ENCODE results near the gene HPCAL4. TPM values are rescaled to one million over a fixed set of nuclear protein-coding genes. Genes with fewer than 3 reads are reported as not detected.
A peak's percentile ranks its signal among the peaks of the same experiment; 100 is the strongest.

HPCAL4 gene
- total RNA-seq, 1 donor, result under 0.01 TPM

DNA sequence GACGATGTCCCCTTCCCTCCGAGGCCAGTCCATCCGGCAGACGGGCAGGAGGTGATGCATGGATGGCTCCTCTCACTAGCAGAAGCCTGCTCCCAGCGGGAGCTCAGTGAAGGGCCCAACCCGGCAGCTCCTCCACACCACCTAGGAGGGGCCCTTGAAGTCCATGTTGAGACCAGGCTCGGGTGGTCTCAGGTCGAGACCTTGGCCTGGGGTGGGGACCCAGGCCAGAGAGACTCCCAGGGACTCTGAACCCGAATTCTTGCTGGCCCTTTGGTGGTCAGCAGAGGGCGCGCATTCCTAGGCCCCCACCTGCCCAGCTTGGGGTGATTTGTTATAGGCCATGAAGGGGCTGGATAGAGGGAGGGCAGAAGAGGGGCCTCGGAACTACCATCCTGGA is 18.7 kb downstream of the HPCAL4 start:
- DNase-seq (ENCODE audit: low read depth), result no peak
- TF ChIP-seq, protein P1, sequence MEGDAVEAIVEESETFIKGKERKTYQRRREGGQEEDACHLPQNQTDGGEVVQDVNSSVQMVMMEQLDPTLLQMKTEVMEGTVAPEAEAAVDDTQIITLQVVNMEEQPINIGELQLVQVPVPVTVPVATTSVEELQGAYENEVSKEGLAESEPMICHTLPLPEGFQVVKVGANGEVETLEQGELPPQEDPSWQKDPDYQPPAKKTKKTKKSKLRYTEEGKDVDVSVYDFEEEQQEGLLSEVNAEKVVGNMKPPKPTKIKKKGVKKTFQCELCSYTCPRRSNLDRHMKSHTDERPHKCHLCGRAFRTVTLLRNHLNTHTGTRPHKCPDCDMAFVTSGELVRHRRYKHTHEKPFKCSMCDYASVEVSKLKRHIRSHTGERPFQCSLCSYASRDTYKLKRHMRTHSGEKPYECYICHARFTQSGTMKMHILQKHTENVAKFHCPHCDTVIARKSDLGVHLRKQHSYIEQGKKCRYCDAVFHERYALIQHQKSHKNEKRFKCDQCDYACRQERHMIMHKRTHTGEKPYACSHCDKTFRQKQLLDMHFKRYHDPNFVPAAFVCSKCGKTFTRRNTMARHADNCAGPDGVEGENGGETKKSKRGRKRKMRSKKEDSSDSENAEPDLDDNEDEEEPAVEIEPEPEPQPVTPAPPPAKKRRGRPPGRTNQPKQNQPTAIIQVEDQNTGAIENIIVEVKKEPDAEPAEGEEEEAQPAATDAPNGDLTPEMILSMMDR (IDR thresholded peaks at IDR 0.05; ENCODE audit: insufficient read depth, low read length), result peak; percentile 20
- no peak overlapping the region for H3K4me3 ChIP-seq (ENCODE audit: low read depth, low read length)

DNA sequence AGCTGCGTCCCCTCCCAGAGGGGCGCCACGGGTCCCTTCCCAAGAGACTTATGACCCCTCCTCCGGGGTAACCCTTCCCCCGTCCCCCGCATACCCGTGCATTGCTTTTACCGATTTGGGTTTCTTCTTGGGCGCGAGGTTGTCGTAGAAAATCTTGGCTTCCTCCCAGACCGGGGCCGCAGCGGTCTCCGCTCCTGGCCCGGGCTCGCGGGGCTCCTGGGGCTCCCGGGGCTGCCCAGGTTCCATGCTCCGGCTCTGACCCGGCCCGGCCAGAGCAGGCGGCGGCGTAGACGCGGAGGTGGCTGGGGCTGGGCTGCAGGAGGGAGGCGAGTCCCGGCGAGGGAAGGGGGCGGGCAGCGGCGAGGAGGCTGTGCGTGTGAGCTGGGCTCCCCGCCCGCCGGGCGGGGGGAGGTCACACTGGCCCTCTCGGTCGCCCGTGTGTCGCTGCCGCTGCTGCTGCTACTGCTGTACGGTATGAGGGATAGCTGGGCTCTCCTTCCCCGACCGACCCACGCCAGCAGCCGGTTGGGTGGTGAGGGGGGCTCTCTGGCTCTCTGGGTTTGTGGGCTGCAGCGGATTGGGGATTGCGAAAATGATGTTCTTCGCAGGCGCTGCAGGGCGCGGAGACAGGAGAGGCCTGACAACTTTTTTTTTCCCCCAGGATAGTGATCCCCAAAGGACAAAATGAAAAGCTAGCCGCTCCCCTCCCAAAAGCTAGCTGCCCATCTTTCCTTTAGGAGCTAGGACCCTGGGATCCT is 19.3 kb downstream of the HPCAL4 start, which contains the start of gene NT5C1A:
TSS of gene NT5C1A (minus strand) at position 315 of the 758 bp plus-strand sequence. CDS start at position 246, 69 bp downstream.
- no peak for DNase-seq (ENCODE audit: low read depth)
- peak within 1 kb of the TSS; percentile 41 for H3K4me3 ChIP-seq (ENCODE audit: low read depth, low read length)
- TF ChIP-seq, protein P1 (IDR thresholded peaks at IDR 0.05; ENCODE audit: insufficient read depth, low read length), result no peak

DNA sequence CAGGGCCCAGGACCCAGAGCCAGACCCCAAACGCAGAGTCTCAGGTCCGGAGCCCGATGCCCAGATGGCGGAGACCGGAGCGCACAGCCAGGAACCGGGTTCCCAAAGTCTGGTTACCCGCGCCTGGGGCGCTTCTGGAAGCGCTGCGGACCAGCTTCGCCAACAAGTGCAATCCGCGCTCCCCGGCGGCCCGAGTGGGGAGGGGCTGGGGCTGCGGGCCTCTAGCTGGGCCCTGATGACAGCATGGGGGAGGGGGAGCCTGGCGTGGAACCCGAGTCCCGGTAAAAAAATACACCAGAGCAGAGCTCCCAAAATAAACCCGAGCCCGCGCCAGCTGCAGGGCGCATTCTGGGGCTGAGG is 19.8 kb downstream of the HPCAL4 start:
- peak overlapping the region; percentile 41 for H3K4me3 ChIP-seq (ENCODE audit: low read depth, low read length)
- TF ChIP-seq, protein P1 (IDR thresholded peaks at IDR 0.05; ENCODE audit: insufficient read depth, low read length), result no peak
- DNase-seq (ENCODE audit: low read depth), result no peak

DNA sequence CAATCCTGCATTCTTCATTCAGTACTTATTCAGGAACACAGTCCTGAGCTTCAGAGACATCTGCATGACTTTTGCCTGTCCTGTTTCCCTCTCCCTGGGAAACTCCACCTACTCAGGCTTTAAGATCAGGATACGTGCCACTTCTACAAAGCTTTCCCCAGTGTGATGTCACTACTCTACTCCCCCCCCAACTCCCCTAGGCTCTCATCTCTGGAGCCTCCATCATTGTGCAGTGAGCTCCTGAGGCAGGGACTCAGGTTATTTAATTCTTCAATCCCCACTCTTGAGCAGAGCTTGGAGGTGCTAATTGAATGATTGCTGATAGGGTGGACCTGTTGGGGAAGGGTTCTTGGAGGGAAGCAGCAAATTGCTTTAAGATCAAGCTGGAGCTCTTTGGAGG is 20.5 kb downstream of the HPCAL4 start:
- H3K4me3 ChIP-seq (ENCODE audit: low read depth, low read length), result no peak overlapping the region
- TF ChIP-seq, protein P1 (IDR thresholded peaks at IDR 0.05; ENCODE audit: insufficient read depth, low read length), result no peak

DNA sequence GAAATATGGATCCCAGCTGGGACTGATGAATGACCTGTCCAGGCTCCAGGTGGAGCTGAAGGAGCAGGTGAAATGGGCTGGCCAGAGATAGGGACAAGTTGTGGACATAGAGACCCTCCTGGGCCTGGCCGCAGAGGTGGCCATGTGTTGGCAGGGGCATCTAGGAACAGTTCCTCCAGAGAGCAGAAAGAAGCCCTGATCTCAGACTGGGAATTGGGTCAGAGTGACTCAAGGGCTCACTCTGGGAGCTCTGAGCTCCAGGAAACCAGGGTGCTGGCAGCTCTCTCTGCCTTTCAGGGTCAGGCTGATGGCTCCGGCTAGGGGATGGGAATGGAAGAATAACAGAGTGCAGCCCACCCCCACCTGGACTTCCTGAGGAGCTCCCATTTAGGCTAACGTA is 22.3 kb downstream of the HPCAL4 start:
- TF ChIP-seq, protein P1 (IDR thresholded peaks at IDR 0.05; ENCODE audit: insufficient read depth, low read length), result no peak
- no peak for DNase-seq (ENCODE audit: low read depth)
- H3K4me3 ChIP-seq (ENCODE audit: low read depth, low read length), result no peak overlapping the region

More for the DNA sequence above, 20.5 kb downstream of the HPCAL4 start:
- DNase-seq (ENCODE audit: low read depth), result no peak

DNA sequence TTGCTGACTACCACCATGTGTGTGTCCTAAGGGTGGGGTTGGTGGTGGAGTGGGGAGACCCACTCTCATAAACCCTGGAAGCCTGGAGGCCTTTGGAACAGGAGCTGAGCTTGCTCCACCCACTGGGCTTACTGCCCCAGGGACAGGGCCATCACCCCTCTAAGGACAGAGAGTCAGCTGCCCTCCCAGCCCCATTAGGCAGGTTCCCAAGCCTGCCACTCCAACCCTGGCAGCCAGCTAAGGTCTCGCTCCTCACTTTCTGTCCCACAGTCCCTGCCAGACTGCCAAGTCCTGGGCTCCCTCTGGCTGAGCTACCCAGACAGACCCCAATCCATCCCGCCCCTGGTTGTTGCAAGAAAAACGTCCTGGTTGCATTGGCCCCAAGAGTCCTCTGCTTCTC is 23.1 kb downstream of the HPCAL4 start:
- no peak for DNase-seq (ENCODE audit: low read depth)
- no peak overlapping the region for H3K4me3 ChIP-seq (ENCODE audit: low read depth, low read length)
- TF ChIP-seq, protein P1 (IDR thresholded peaks at IDR 0.05; ENCODE audit: insufficient read depth, low read length), result no peak

Measured in fibroblast of the aortic adventitia (primary cell).